GM12878 (cell line): Measurements from ENCODE around the gene SLC12A9. TPM values are rescaled to one million over a fixed set of nuclear protein-coding genes. Genes with fewer than 3 reads are reported as not detected.

Source experiments
- BACH1 ChIP-seq: fragments of 450-650 bp; IDR thresholded peaks from 2 replicates; pipeline ENCODE4 v1.6.1; 2017; ENCODE audit warnings: mild to moderate bottlenecking, borderline replicate concordance
- FOXM1 ChIP-seq: IDR thresholded peaks from 2 replicates; pipeline ENCODE4 v1.6.1; 2012; ENCODE audit warnings: low read depth, mild to moderate bottlenecking, inconsistent platforms, low read length, moderate library complexity
- KAT2A ChIP-seq: conservative IDR thresholded peaks from 2 replicates; pipeline ENCODE4 v1.6.1; 2011; ENCODE audit warnings: low read depth, low read length; ENCODE audit not compliant: control insufficient read depth
- KDM1A ChIP-seq: fragments of 200-600 bp; sonication (generic); IDR thresholded peaks from 2 replicates; pipeline ENCODE4 v1.6.1; 2016; ENCODE audit warnings: borderline replicate concordance
- MTA3 ChIP-seq: IDR thresholded peaks from 2 replicates; pipeline ENCODE4 v1.6.1; 2012; ENCODE audit warnings: low read length, inconsistent platforms, borderline replicate concordance
- NR2C1 ChIP-seq: fragments of 450-650 bp; IDR thresholded peaks from 2 replicates; pipeline ENCODE4 v1.6.1; 2017; ENCODE audit warnings: antibody characterized with exemption, mild to moderate bottlenecking, moderate library complexity
- NR2F1 ChIP-seq: fragments of 450-650 bp; conservative IDR thresholded peaks from 2 replicates; pipeline ENCODE4 v1.6.1; 2017; ENCODE audit warnings: mild to moderate bottlenecking
- RCOR1 ChIP-seq: conservative IDR thresholded peaks from 2 replicates; pipeline ENCODE4 v1.6.1; 2012; ENCODE audit warnings: low read depth, low read length, improper control_type of control experiment
- RUNX3 ChIP-seq: IDR thresholded peaks from 2 replicates; pipeline ENCODE4 v1.6.1; 2012; ENCODE audit warnings: low read length, inconsistent platforms
- SMAD5 ChIP-seq: IDR thresholded peaks from 2 replicates; pipeline ENCODE4 v1.6.1; 2016; ENCODE audit warnings: antibody characterized with exemption, low read depth
- TCF12 ChIP-seq: IDR thresholded peaks from 2 replicates; pipeline ENCODE4 v1.6.1; 2011; ENCODE audit warnings: low read depth, mild to moderate bottlenecking, low read length
- YBX1 ChIP-seq: fragments of 450-650 bp; IDR thresholded peaks from 2 replicates; pipeline ENCODE4 v1.6.1; 2016; ENCODE audit warnings: antibody characterized with exemption
- ZNF207 ChIP-seq: fragments of 450-650 bp; IDR thresholded peaks from 2 replicates; pipeline ENCODE4 v1.6.1; 2014; ENCODE audit warnings: antibody characterized with exemption, mild to moderate bottlenecking, borderline replicate concordance
- ZNF24 ChIP-seq: fragments of 450-650 bp; IDR thresholded peaks from 2 replicates; pipeline ENCODE4 v1.6.1; 2017; ENCODE audit warnings: antibody characterized with exemption, mild to moderate bottlenecking
- ZNF274 ChIP-seq: IDR thresholded peaks from one replicate; pipeline ENCODE4 v1.8.0; 2011; ENCODE audit not compliant: insufficient read length, insufficient read depth
- ZSCAN29 ChIP-seq: fragments of 450-650 bp; IDR thresholded peaks from 2 replicates; pipeline ENCODE4 v1.6.1; 2017; ENCODE audit warnings: mild to moderate bottlenecking, moderate library complexity
- polyA plus RNA-seq, 11 experiments: library from polyadenylated mRNA; depleted of rRNA in 4 of 11; unstranded in 6 of 11; stranded (reverse) in 5 of 11; fragments of >200 nt; fragmentation: Nextera tagmentation in 4 of 11; fragmentation: Illumina TruSeq in 1 of 11; extraction: Ambion mirVana in 4 of 11; extraction: Trizol in 1 of 11; gene quantifications; 1 replicate in 1 of 11; 2 replicates in 10 of 11; pipeline versions ENCODE4 v1.2.1 to v1.2.3, GENCODE V29; 2011 to 2016; ENCODE audit warnings: inconsistent platforms in 2 of 11, missing spikeins in 2 of 11, low read depth in 1 of 11
- total RNA-seq, 4 experiments: library from RNA; depleted of rRNA in 3 of 4; stranded (reverse); fragments of >200 nt in 3 of 4; fragmentation: Illumina TruSeq in 1 of 4; extraction: Trizol in 1 of 4; gene quantifications; 2 replicates each; pipeline versions ENCODE4 v1.2.1 to v1.2.3, GENCODE V29; 2013 to 2021
- TF ChIP-seq, protein P1 (sequence below): fragments of 450-650 bp; IDR thresholded peaks from 2 replicates; pipeline ENCODE4 v1.6.1; 2017; ENCODE audit warnings: antibody characterized with exemption, mild to moderate bottlenecking, moderate library complexity
- TF ChIP-seq, protein P2 (sequence below): fragments of 450-650 bp; IDR thresholded peaks from 2 replicates; pipeline ENCODE4 v1.6.1; 2016; ENCODE audit warnings: mild to moderate bottlenecking, moderate library complexity, borderline replicate concordance
- TF ChIP-seq, protein P3 (sequence below): fragments of 450-650 bp; IDR thresholded peaks from 2 replicates; pipeline ENCODE4 v1.6.1; 2017; ENCODE audit warnings: borderline replicate concordance
- TF ChIP-seq, protein P4 (sequence below): fragments of 450-650 bp; formaldehyde crosslinking; IDR thresholded peaks from 2 replicates; pipeline ENCODE4 v1.5.0; 2022; ENCODE audit warnings: mild to moderate bottlenecking, missing genetic modification characterization

SLC12A9 gene
- total and polyA plus RNA-seq, 10 of the 15 experiments (the other 5 are each of a cell fraction or from before 2014, with no cell fraction given): 0.24 to 18.5 (median 9.4) TPM

DNA sequence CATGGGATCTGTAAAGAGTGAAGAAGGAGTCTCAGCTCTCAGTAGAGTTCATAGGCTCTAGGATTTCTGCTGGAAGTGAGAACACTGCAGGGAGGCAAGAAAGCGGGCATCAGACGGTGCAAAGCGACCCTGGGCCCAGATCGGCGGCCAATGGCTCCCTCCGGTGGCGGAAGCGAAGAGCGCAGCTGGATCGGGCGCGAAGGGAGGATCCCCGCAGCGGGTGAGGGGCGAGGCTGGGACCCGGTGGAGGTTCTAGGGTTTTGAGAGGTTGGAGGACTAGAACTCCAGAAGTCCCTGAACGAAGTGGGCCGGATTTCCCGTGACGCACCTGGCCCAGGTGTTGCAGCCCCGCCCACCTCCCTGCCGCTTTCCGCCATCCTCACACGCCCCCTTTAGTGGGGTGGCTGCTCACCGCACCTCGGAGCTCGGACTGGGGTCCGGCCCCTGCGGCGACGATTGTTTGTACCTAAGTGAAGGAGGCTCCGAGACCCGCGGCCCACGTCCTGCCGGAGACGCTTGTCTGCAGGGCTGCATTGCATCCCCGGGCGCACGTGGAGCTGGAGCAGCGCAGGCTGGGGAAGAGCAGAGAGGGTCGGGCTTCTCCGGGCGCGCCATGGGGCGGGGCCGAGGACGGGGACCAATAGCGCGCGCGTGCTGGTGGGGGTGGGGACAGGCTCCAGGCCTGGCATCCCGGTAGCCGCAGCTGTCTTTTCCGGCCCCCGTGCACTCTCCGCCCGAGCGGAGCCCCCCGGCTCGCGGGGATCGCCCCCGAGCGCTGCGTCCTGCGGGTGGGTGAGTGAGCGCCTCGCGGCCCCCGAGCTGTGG, at the start of gene SLC12A9 (continued):
- TF ChIP-seq, protein P1, sequence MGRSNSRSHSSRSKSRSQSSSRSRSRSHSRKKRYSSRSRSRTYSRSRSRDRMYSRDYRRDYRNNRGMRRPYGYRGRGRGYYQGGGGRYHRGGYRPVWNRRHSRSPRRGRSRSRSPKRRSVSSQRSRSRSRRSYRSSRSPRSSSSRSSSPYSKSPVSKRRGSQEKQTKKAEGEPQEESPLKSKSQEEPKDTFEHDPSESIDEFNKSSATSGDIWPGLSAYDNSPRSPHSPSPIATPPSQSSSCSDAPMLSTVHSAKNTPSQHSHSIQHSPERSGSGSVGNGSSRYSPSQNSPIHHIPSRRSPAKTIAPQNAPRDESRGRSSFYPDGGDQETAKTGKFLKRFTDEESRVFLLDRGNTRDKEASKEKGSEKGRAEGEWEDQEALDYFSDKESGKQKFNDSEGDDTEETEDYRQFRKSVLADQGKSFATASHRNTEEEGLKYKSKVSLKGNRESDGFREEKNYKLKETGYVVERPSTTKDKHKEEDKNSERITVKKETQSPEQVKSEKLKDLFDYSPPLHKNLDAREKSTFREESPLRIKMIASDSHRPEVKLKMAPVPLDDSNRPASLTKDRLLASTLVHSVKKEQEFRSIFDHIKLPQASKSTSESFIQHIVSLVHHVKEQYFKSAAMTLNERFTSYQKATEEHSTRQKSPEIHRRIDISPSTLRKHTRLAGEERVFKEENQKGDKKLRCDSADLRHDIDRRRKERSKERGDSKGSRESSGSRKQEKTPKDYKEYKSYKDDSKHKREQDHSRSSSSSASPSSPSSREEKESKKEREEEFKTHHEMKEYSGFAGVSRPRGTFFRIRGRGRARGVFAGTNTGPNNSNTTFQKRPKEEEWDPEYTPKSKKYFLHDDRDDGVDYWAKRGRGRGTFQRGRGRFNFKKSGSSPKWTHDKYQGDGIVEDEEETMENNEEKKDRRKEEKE: no peak
- TF ChIP-seq RCOR1: no peak
- no peak for TF ChIP-seq MTA3
- no peak for TF ChIP-seq YBX1
- TF ChIP-seq RUNX3: no peak
- TF ChIP-seq KDM1A: no peak
- TF ChIP-seq ZNF274: no peak
- TF ChIP-seq, protein P2, sequence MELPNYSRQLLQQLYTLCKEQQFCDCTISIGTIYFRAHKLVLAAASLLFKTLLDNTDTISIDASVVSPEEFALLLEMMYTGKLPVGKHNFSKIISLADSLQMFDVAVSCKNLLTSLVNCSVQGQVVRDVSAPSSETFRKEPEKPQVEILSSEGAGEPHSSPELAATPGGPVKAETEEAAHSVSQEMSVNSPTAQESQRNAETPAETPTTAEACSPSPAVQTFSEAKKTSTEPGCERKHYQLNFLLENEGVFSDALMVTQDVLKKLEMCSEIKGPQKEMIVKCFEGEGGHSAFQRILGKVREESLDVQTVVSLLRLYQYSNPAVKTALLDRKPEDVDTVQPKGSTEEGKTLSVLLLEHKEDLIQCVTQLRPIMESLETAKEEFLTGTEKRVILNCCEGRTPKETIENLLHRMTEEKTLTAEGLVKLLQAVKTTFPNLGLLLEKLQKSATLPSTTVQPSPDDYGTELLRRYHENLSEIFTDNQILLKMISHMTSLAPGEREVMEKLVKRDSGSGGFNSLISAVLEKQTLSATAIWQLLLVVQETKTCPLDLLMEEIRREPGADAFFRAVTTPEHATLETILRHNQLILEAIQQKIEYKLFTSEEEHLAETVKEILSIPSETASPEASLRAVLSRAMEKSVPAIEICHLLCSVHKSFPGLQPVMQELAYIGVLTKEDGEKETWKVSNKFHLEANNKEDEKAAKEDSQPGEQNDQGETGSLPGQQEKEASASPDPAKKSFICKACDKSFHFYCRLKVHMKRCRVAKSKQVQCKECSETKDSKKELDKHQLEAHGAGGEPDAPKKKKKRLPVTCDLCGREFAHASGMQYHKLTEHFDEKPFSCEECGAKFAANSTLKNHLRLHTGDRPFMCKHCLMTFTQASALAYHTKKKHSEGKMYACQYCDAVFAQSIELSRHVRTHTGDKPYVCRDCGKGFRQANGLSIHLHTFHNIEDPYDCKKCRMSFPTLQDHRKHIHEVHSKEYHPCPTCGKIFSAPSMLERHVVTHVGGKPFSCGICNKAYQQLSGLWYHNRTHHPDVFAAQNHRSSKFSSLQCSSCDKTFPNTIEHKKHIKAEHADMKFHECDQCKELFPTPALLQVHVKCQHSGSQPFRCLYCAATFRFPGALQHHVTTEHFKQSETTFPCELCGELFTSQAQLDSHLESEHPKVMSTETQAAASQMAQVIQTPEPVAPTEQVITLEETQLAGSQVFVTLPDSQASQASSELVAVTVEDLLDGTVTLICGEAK: no peak
- TF ChIP-seq ZNF207: no peak
- TF ChIP-seq TCF12: peak; percentile 50
- no peak for TF ChIP-seq SMAD5
- TF ChIP-seq ZNF24: no peak
- TF ChIP-seq ZSCAN29: no peak
- TF ChIP-seq FOXM1: no peak
- no peak for TF ChIP-seq NR2C1
- TF ChIP-seq, protein P3, sequence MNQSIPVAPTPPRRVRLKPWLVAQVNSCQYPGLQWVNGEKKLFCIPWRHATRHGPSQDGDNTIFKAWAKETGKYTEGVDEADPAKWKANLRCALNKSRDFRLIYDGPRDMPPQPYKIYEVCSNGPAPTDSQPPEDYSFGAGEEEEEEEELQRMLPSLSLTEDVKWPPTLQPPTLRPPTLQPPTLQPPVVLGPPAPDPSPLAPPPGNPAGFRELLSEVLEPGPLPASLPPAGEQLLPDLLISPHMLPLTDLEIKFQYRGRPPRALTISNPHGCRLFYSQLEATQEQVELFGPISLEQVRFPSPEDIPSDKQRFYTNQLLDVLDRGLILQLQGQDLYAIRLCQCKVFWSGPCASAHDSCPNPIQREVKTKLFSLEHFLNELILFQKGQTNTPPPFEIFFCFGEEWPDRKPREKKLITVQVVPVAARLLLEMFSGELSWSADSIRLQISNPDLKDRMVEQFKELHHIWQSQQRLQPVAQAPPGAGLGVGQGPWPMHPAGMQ: no peak
- TF ChIP-seq, protein P4, sequence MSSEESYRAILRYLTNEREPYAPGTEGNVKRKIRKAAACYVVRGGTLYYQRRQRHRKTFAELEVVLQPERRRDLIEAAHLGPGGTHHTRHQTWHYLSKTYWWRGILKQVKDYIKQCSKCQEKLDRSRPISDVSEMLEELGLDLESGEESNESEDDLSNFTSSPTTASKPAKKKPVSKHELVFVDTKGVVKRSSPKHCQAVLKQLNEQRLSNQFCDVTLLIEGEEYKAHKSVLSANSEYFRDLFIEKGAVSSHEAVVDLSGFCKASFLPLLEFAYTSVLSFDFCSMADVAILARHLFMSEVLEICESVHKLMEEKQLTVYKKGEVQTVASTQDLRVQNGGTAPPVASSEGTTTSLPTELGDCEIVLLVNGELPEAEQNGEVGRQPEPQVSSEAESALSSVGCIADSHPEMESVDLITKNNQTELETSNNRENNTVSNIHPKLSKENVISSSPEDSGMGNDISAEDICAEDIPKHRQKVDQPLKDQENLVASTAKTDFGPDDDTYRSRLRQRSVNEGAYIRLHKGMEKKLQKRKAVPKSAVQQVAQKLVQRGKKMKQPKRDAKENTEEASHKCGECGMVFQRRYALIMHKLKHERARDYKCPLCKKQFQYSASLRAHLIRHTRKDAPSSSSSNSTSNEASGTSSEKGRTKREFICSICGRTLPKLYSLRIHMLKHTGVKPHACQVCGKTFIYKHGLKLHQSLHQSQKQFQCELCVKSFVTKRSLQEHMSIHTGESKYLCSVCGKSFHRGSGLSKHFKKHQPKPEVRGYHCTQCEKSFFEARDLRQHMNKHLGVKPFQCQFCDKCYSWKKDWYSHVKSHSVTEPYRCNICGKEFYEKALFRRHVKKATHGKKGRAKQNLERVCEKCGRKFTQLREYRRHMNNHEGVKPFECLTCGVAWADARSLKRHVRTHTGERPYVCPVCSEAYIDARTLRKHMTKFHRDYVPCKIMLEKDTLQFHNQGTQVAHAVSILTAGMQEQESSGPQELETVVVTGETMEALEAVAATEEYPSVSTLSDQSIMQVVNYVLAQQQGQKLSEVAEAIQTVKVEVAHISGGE (CRISPR knock-in tag): no peak
- no peak for TF ChIP-seq NR2F1
- TF ChIP-seq KAT2A: no peak
- no peak for TF ChIP-seq BACH1
